NCI-H774 (cell line): Measurements from ENCODE around the gene SPEF1.
"Not testable (repeated sequence)": the region's sequence is repeated elsewhere in the genome, so short reads cannot be mapped to it uniquely, and the experiment has no call there.

Experiments used
- DNase-seq: peaks from one replicate; lab custom pipeline; 2025; lab: John Stamatoyannopoulos, UW

Gene SPEF1

DNA sequence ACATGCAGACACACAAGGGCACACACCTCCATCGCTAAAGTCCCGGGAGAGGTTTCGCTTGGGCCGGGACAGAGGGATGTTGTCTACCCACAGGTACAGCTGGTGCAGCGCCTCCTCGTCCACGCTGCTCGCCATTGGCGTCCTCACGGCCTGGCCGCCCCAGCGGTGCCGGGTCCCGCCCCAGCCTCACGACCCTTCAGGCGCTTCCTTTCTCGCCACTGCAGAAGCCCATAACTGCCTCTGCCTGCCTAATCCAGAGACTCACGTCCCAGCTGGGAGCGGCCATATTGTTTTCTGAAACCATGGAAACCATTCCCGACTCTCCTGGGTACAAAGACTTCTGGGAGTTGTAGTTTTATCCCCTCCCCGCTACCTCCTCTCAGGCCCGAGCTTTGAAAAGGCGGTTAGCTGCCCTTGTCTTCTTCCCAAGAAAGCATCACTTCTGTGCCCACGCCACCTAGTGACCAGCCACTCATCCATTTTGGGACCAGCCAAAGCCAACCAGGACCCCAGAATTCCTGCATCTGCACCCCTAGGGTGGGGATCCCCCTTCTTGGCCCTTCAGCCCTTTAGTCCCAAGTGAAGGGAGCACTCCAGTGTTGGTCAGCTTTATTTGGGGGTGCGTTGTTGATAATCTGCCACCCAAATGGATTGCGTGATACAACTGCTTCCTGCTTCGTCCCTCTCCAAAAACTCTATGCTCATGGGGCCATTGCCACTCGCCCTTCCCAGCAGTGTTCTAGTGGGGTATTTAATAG, at the start of gene SPEF1:
Gene SPEF1, minus strand, starts transcription at position 296 of the 758 bp plus-strand sequence. Its CDS starts 161 bp downstream, at position 135.
- DNase-seq: peak; percentile 86

DNA sequence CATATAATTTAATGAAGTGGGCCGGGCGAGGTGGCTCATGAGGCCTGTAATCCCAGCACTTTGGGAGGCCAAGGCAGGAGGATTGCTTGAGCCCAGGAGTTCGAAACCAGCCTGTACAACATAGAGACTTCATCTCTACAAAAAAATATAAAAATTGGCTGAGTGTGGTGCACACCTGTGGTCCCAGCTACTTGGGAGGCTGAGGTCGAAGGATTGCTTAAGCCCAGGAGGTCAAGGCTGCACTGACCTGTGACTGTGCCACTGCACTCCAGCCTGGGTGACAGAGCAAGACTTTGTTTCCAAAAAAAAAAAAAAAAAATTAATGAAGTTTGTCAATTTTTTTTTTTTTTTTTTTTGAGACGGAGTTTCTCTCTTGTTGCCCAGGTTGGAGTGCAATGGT, 48.6 kb upstream of the SPEF1 start:
- not testable (repeated sequence) for DNase-seq

DNA sequence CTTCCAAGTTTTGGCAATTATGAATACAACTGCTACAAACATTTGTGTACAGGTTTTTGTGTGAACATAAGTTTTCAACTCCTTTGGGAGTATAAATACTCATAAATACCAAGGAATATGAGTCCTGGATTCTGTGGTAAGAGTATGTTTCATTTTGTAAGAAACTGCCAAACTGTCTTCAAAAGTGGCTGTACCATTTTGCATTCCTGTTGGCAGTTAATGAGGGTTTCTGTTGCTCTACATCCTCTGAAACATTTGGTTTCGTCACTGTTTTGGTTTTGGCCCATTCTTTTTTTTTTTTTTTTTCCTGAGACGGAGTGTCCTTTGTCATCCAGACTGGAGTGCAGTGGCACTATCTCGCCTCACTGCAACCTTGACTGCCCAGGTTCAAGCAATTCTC, 47.5 kb upstream of the SPEF1 start:
- DNase-seq: no peak

GRCh38 chr20:3826420-3826819, 45.2 kb upstream of the SPEF1 start:
- no peak for DNase-seq

DNA sequence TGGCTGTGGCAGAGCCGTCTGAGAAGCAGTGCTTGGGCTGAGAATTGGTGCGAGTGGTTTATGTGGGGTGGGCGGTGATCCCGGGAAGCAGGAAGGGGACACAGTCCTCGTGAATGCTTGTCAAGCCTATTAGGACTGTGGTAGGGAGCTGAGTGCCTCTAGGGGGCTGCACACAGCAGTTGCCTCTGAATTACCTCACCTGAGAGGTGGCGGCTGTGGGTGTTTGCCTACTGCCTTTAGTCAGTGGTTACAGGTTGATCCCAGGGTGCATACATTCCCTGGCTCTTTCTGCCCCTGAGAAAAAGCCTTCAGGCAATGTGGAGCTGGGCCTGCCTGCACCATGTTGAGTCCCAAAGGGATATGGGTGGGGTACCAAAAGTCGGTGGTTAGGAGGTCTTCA, 44.3 kb upstream of the SPEF1 start:
- DNase-seq: no peak

DNA sequence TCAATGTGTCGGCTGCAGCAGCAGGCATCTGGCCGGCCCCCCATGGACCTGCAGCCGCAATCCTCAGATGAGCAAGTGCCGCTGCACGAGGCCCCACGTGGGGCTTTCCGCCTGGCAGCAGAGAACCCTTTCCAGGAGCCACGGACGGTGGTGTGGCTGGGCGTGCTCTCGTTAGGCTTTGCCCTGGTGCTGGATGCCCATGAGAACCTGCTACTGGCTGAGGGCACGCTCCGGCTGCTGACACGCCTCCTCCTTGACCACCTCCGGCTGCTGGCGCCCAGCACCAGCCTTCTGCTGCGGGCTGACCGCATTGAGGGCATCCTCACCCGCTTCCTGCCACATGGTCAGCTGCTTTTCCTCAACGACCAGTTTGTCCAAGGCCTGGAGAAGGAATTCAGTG, 42.6 kb upstream of the SPEF1 start:
- DNase-seq: no peak

GRCh38 chr20:3821996-3822395, 40.7 kb upstream of the SPEF1 start:
- DNase-seq: no peak

GRCh38 chr20:3820901-3821727, 39.9 kb upstream of the SPEF1 start:
- DNase-seq: no peak

GRCh38 chr20:3820048-3820900, 39.0 kb upstream of the SPEF1 start, which contains the start of gene AP5S1:
AP5S1 (plus strand) TSS chr20:3820547; CDS start chr20:3822118, 1,571 bp downstream.
- peak; percentile 94 for DNase-seq

DNA sequence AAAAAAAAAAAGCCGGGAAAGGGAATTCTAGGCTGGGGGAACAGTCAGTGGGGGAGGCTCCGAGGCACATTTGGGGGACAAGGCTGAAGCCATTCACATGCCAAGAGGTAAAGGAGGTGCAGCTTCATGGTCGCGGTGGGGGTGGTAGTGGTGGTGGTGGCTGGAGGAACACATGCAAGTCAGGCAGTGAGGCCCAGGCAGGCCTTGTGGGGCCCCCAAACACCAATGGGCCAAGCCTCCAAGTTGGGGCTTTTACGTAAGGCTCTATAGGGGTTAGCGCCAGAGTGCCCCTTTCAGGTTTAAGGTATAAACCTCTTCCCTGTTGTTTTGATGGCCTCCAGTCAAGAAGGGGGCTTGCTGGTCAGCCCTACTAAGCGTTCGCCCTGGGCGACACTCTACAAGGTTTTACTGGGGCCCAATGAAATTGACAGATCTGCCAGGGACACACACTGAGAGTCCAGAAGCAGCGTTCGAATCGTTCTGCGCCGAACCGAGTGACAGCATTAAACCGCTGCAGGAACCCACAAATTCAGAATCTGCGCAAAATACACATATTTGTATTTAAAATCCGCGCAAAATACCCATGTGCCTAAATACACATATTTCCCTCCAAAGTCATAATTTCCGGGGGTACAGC, 38.3 kb upstream of the SPEF1 start:
- no peak for DNase-seq

DNA sequence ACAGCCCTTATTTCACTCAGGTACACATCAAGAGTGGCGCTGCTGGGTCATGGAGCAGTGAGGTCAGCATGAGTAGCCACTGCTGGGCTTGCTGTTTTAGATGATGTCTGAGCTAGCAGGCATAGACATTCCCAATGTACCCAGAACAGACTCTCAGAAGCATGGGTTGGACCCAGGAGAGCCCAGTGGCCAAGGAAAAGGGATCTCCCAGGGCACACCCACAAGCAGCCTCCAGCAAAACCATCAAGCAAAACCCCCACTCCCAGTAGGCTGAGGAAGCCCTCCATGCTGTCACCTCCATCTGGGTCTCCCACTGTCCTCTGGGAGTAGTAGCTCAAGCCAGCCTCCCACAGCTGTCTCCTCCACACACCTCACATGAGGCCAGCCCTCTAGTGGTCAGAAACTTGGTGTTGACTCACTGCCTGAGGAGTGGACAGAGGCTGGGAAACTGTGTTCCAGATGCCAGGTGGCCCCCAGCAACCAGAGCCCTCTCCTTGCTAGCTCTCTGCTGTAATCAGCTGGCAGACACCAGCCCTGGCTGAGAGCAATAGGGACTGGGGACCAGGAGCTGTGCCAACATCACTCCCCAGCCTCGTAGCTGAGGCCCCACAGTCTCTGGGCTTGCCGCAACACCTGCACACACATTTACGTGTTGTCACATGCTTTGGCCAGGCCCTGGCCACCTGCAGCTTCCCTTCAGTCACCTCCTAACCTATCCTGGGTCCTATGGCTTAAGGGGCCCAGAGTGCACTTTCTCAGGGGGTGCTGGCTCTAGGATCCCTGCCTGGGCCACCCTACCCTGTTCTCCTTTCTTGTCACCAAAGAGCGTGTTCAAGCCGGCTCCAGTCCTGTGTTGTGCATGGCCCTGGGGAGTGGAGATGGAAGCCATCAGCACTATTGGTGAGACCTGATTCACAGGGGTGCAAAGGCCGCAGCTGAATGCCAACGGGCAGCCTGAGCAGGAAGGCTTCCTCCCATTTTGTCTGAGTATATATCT, 37.2 kb upstream of the SPEF1 start:
- DNase-seq: peak; percentile 80

DNA sequence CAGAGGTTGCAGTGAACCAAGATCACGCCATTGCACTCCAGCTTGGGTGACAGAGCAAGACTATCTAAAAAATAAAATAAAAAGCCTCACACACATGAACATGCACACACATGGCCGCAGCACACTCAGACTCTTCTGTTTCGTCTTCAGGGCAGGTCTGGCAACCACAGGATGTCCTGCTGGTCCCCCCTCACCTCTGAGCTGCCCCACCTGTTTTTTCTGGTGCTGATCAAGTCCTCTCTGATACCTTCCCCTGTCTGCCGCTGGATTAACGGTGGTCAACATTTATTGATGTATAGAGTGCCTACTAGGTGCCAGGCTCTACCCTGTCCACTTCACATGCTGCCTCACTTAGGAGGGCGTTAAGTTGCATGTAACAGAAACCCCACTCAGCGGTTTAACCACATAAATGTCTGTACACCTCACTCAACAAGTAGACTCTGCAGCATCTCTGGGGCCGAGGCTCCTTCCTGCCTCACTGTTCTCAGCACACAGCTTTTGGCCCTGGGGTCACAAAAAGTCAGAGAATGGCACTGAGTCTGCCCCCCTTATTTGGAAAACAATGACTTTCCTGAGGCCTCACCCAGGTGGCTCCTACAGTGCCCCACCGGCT, 34.6 kb upstream of the SPEF1 start:
- DNase-seq: no peak

- DNase-seq: no peak
Observed at GRCh38 chr20:3814928-3815495, 33.8 kb upstream of the SPEF1 start.

DNA sequence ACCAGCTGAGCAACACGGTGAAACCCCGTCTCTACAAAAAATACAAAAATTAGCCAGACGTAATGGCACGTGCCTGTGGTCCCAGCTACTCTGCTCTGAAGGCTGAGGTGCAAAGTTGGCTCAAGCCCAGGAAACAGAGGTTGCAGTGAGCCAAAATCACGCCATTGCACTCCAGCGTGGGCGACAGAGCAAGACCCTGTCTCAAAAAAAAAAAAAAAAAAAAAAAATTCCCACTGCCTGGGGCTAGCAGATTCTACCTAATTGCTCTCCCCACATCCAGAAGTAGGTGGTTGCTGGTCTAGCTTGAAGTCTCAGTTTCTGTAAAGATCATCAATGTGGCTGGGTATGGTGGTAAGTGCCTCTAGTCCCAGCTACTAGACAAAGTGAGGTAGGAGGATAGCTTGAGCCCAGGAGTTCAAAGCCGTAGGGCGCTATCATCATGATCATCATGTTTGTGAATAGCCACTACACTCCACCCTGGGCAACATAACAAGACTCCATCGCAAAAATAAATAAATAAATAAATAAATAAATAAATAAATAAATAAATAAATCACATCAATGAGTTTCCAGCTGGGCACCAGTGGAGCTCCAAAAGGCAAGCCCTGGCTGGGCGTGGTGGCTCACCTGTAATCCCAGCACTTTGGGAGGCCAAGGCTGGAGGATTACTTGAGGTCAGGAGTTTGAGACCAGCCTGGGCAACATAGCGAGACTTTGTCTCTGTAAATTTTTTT, 32.8 kb upstream of the SPEF1 start:
- no peak for DNase-seq

- no peak for DNase-seq
Observed at GRCh38 chr20:3812975-3813847, 32.0 kb upstream of the SPEF1 start.

- no peak for DNase-seq
Observed at GRCh38 chr20:3812259-3812681, 31.0 kb upstream of the SPEF1 start.

- peak; percentile 92 for DNase-seq
Observed at GRCh38 chr20:3811467-3812258, 30.4 kb upstream of the SPEF1 start.
